ENCODE data around the gene OST4.
"Not testable (repeated sequence)": the region's sequence is repeated elsewhere in the genome, so short reads cannot be mapped to it uniquely, and the experiment has no call there.

Gene OST4

GRCh38 chr2:27071277-27071989, at the start of gene OST4:
Gene OST4, minus strand, starts transcription at chr2:27071654.
- H3K4me3 ChIP-seq (ENCODE audit: control insufficient read depth, low read depth, low read length): peak within 1 kb of the TSS; percentile 67
- TF ChIP-seq CTCF (IDR thresholded peaks at IDR 0.05; ENCODE audit: control insufficient read depth, insufficient read depth, low read depth, low read length, missing control alignments): no peak
- peak; percentile 55 for DNase-seq (ENCODE audit: low read depth)

GRCh38 chr2:27119330-27119670, 47.8 kb upstream of the OST4 start:
- peak overlapping the region; percentile 30; the same call in 1 of the 2 replicates for H3K4me3 ChIP-seq (ENCODE audit: control insufficient read depth, low read depth, low read length)

GRCh38 chr2:27118525-27119329, 47.3 kb upstream of the OST4 start, which contains the start of gene CGREF1:
Gene CGREF1, minus strand, starts transcription at chr2:27119128. Its CDS starts 14,762 bp downstream, at chr2:27104366.
- no peak for TF ChIP-seq CTCF (IDR thresholded peaks at IDR 0.05; ENCODE audit: control insufficient read depth, insufficient read depth, low read depth, low read length, missing control alignments)
- H3K4me3 ChIP-seq (ENCODE audit: control insufficient read depth, low read depth, low read length): peak within 1 kb of the TSS; percentile 47
- no peak for DNase-seq (ENCODE audit: low read depth)

More at GRCh38 chr2:27119330-27119670, 47.8 kb upstream of the OST4 start:
- DNase-seq (ENCODE audit: low read depth): not testable (repeated sequence)

- DNase-seq (ENCODE audit: low read depth): no peak
- TF ChIP-seq CTCF (IDR thresholded peaks at IDR 0.05; ENCODE audit: control insufficient read depth, insufficient read depth, low read depth, low read length, missing control alignments): no peak
- peak overlapping the region; percentile 47 for H3K4me3 ChIP-seq (ENCODE audit: control insufficient read depth, low read depth, low read length)
Observed at GRCh38 chr2:27117995-27118524, 46.6 kb upstream of the OST4 start.

GRCh38 chr2:27115519-27115918, 44.1 kb upstream of the OST4 start:
- H3K4me3 ChIP-seq (ENCODE audit: control insufficient read depth, low read depth, low read length): no peak overlapping the region
- no peak for TF ChIP-seq CTCF (IDR thresholded peaks at IDR 0.05; ENCODE audit: control insufficient read depth, insufficient read depth, low read depth, low read length, missing control alignments)
- no peak for DNase-seq (ENCODE audit: low read depth)

- H3K4me3 ChIP-seq (ENCODE audit: control insufficient read depth, low read depth, low read length); DNase-seq (ENCODE audit: low read depth): not testable (repeated sequence)
Observed at GRCh38 chr2:27111392-27112078, 40.1 kb upstream of the OST4 start.

GRCh38 chr2:27110603-27111352, 39.3 kb upstream of the OST4 start:
- not testable (repeated sequence) for DNase-seq (ENCODE audit: low read depth); H3K4me3 ChIP-seq (ENCODE audit: control insufficient read depth, low read depth, low read length)
